RPMI8226 (cell line): ENCODE measurements around the gene MEF2C.

Experiments used
- DNase-seq: peaks from one replicate; pipeline ENCODE4 v3.0.0-alpha.2; 2015

The MEF2C gene

GRCh38 chr5:88826646-88827585, 56.1 kb downstream of the MEF2C start:
- peak; percentile 91 for DNase-seq

- DNase-seq: peak; percentile 50
These were observed 57.2 kb downstream of the MEF2C start for GRCh38 chr5:88825584-88826315.

- DNase-seq: peak; percentile 24
These were observed 57.9 kb downstream of the MEF2C start for GRCh38 chr5:88824892-88825583.

GRCh38 chr5:88824141-88824540, 58.8 kb downstream of the MEF2C start:
- DNase-seq: no peak

GRCh38 chr5:88823201-88823600, 59.8 kb downstream of the MEF2C start:
- DNase-seq: no peak

- no peak for DNase-seq
These were observed 61.8 kb downstream of the MEF2C start for GRCh38 chr5:88821161-88821560.

- DNase-seq: no peak
These were observed 62.4 kb downstream of the MEF2C start for GRCh38 chr5:88820581-88820980.

- peak; percentile 47 for DNase-seq
These were observed 63.5 kb downstream of the MEF2C start for GRCh38 chr5:88819301-88819999.

GRCh38 chr5:88818296-88818695, 64.7 kb downstream of the MEF2C start:
- DNase-seq: peak; percentile 56

- no peak for DNase-seq
These were observed 66.8 kb downstream of the MEF2C start for GRCh38 chr5:88816195-88816594.

GRCh38 chr5:88815050-88815789, 67.8 kb downstream of the MEF2C start:
- no peak for DNase-seq

GRCh38 chr5:88813805-88814575, 69.0 kb downstream of the MEF2C start:
- DNase-seq: no peak

GRCh38 chr5:88813244-88813643, 69.7 kb downstream of the MEF2C start:
- DNase-seq: no peak

GRCh38 chr5:88808153-88808552, 74.8 kb downstream of the MEF2C start:
- DNase-seq: no peak

GRCh38 chr5:88807327-88807726, 75.7 kb downstream of the MEF2C start:
- DNase-seq: no peak

GRCh38 chr5:88806338-88806737, 76.6 kb downstream of the MEF2C start:
- no peak for DNase-seq

GRCh38 chr5:88805151-88805784, 77.7 kb downstream of the MEF2C start:
- no peak for DNase-seq

GRCh38 chr5:88804444-88804843, 78.5 kb downstream of the MEF2C start:
- DNase-seq: no peak

- no peak for DNase-seq
These were observed 79.7 kb downstream of the MEF2C start for GRCh38 chr5:88803309-88803708.

- no peak for DNase-seq
These were observed 82.9 kb downstream of the MEF2C start for GRCh38 chr5:88799938-88800535.
